GM23338 (cell line): ENCODE measurements around the gene AIM2. TPM values are rescaled to one million over a fixed set of nuclear protein-coding genes. Genes with fewer than 3 reads are reported as not detected.

Source experiments
- ATAC-seq: fragments of 200-7000 bp; cut with Tn5 transposase; 3 replicates; pipeline ENCODE4 v1.9.1; 2020
- DNase-seq: peaks from one replicate; pipeline ENCODE4 v3.0.0-alpha.2; 2015; ENCODE audit warnings: low spot score
- H2AFZ ChIP-seq: fragments of 200-600 bp; sonication (generic); 2 replicates; pipeline ENCODE4 v1.8.0; 2016; ENCODE audit warnings: antibody characterized with exemption, mild to moderate bottlenecking, moderate library complexity
- H3F3A ChIP-seq: fragments of 200-600 bp; sonication (generic); replicated peaks from 2 replicates; pipeline ENCODE4 v1.8.0; 2017; ENCODE audit warnings: antibody characterized with exemption, mixed run types, low read depth
- H3K27ac ChIP-seq: fragments of 200-600 bp; sonication (generic); 2 replicates; pipeline ENCODE4 v1.6.1; 2016; ENCODE audit warnings: low read depth
- H3K27me3 ChIP-seq: fragments of 200-600 bp; sonication (generic); 2 replicates; pipeline ENCODE4 v1.8.0; 2016; ENCODE audit warnings: mild to moderate bottlenecking, mixed run types, moderate library complexity; ENCODE audit not compliant: insufficient read depth
- H3K36me3 ChIP-seq: fragments of 200-600 bp; sonication (generic); 2 replicates; pipeline ENCODE4 v1.8.0; 2016; ENCODE audit warnings: mild to moderate bottlenecking; ENCODE audit not compliant: insufficient read depth
- H3K4me1 ChIP-seq: fragments of 200-600 bp; sonication (generic); 2 replicates; pipeline ENCODE4 v1.8.0; 2016; ENCODE audit warnings: mild to moderate bottlenecking, moderate library complexity; ENCODE audit not compliant: insufficient read depth
- H3K4me2 ChIP-seq: fragments of 200-600 bp; sonication (generic); 2 replicates; pipeline ENCODE4 v1.7.1; 2017; ENCODE audit warnings: mixed run types
- H3K4me3 ChIP-seq: fragments of 200-600 bp; sonication (generic); 2 replicates; pipeline ENCODE4 v1.6.1; 2016; ENCODE audit warnings: mixed run types
- H3K79me2 ChIP-seq: fragments of 200-600 bp; sonication (generic); replicated peaks from 2 replicates; pipeline ENCODE4 v1.8.0; 2017; ENCODE audit warnings: mild to moderate bottlenecking; ENCODE audit not compliant: insufficient read depth
- H3K9me2 ChIP-seq: fragments of 200-600 bp; sonication (generic); 2 replicates; pipeline ENCODE4 v1.8.0; 2017; ENCODE audit not compliant: insufficient read depth
- H4K20me1 ChIP-seq: fragments of 200-600 bp; sonication (generic); replicated peaks from 2 replicates; pipeline ENCODE4 v1.8.0; 2017; ENCODE audit warnings: mild to moderate bottlenecking; ENCODE audit not compliant: insufficient read depth
- H3K27ac Mint-ChIP-seq: 2 replicates; pipeline ENCODE4 v1.8.0; 2020; ENCODE audit warnings: inconsistent platforms, mild to moderate bottlenecking, moderate library complexity, mixed read lengths
- H3K27me3 Mint-ChIP-seq: 3 replicates; pipeline ENCODE4 v1.8.0; 2022; ENCODE audit warnings: low read depth, mild to moderate bottlenecking, moderate library complexity, mixed read lengths, inconsistent platforms; ENCODE audit not compliant: insufficient read depth, poor library complexity
- H3K36me3 Mint-ChIP-seq: 3 replicates; pipeline ENCODE4 v1.8.0; 2021; ENCODE audit warnings: low read depth, mild to moderate bottlenecking, inconsistent platforms, moderate library complexity, mixed read lengths
- H3K4me1 Mint-ChIP-seq: 3 replicates; pipeline ENCODE4 v1.8.0; 2020; ENCODE audit warnings: mild to moderate bottlenecking, inconsistent platforms, mixed read lengths
- H3K4me3 Mint-ChIP-seq: 3 replicates; pipeline ENCODE4 v1.8.0; 2021; ENCODE audit warnings: moderate library complexity, mild to moderate bottlenecking, inconsistent platforms, mixed read lengths
- H3K9me3 Mint-ChIP-seq: 3 replicates; pipeline ENCODE4 v1.8.0; 2020; ENCODE audit warnings: moderate library complexity, mild to moderate bottlenecking, inconsistent platforms, mixed read lengths
- CREB1 ChIP-seq: fragments of 250-450 bp; sonication (Bioruptor Pico); IDR thresholded peaks from 2 replicates; pipeline ENCODE4 v1.5.0; 2020; ENCODE audit warnings: low read depth, mild to moderate bottlenecking, moderate library complexity
- CTCF ChIP-seq, 2 experiments: fragments of 200-600 bp in 1 of 2; sonication (generic) in 1 of 2; conservative IDR thresholded peaks; 2 replicates each; pipeline versions ENCODE4 v1.5.1 to v1.6.1; 2016 to 2017; ENCODE audit warnings: antibody characterized with exemption in 2 of 2, low read depth in 2 of 2, mild to moderate bottlenecking in 2 of 2, moderate library complexity in 1 of 2
- EZH2 ChIP-seq: fragments of 200-600 bp; sonication (generic); IDR thresholded peaks from one replicate; pipeline ENCODE4 v1.8.0; 2017; ENCODE audit warnings: antibody characterized with exemption, mild to moderate bottlenecking, low read depth; ENCODE audit not compliant: unreplicated experiment
- POLR2AphosphoS5 ChIP-seq: IDR thresholded peaks from 2 replicates; pipeline ENCODE4 v1.6.1; 2016; ENCODE audit warnings: antibody characterized with exemption, low read depth
- STAT1 ChIP-seq: IDR thresholded peaks from one replicate; pipeline ENCODE4 v1.6.1; 2016; ENCODE audit warnings: antibody characterized with exemption; ENCODE audit not compliant: unreplicated experiment
- ZNF331 ChIP-seq: fragments of 250-450 bp; sonication (Bioruptor Pico); IDR thresholded peaks from 2 replicates; pipeline ENCODE4 v1.5.0; 2020; ENCODE audit warnings: low read depth, mild to moderate bottlenecking, moderate library complexity
- ZNF462 ChIP-seq: fragments of 250-450 bp; sonication (Bioruptor Pico); IDR thresholded peaks from 2 replicates; pipeline ENCODE4 v1.5.0; 2020; ENCODE audit warnings: mild to moderate bottlenecking, moderate library complexity
- polyA plus RNA-seq: library from polyadenylated mRNA; unstranded; fragments of >200 nt; fragmentation: Nextera tagmentation; extraction: Ambion mirVana; gene quantifications from 2 replicates; pipeline ENCODE4 v1.2.1, GENCODE V29; 2016
- total RNA-seq: library from RNA; depleted of rRNA; stranded (reverse); fragments of >200 nt; shearing (Covaris generic); gene quantifications from 2 replicates; pipeline ENCODE4 v1.2.3, GENCODE V29; 2014

The AIM2 gene
- total and polyA plus RNA-seq, 2 experiments from 2014 or later: 1.5 to 2.5 TPM

GRCh38 chr1:159084152-159084551 is 7.6 kb upstream of the AIM2 start:
- no peaks in the 10 kb centered on the region for H3K4me1 ChIP-seq
- H3K27me3 ChIP-seq: no peaks in the 10 kb centered on the region
- H3K4me1 Mint-ChIP-seq: no peaks in the 10 kb centered on the region
- no peaks in the 10 kb centered on the region for H3K79me2 ChIP-seq
- H3K36me3 ChIP-seq: no peaks in the 10 kb centered on the region
- ATAC-seq: no peak
- TF ChIP-seq EZH2: no peak
- no peak for TF ChIP-seq ZNF462 (CRISPR knock-in tag)
- no peak for TF ChIP-seq ZNF331 (CRISPR knock-in tag)
- TF ChIP-seq STAT1: no peak
- TF ChIP-seq POLR2AphosphoS5: no peak
- no peak for TF ChIP-seq CTCF (conservative IDR thresholded peaks at IDR 0.05; ENCODE audit: low read depth in 2 of 2)
- TF ChIP-seq CREB1: no peak
- H3K9me3 Mint-ChIP-seq: no peaks in the 10 kb centered on the region
- no peaks in the 10 kb centered on the region for H3F3A ChIP-seq
- no peak overlapping the region for H3K4me3 ChIP-seq
- H4K20me1 ChIP-seq: no peaks in the 10 kb centered on the region
- no peak overlapping the region for H2AFZ ChIP-seq
- H3K9me2 ChIP-seq: no peaks in the 10 kb centered on the region
- no peak overlapping the region for H3K4me2 ChIP-seq
- no peak for DNase-seq
- H3K27ac Mint-ChIP-seq: no peak overlapping the region
- no peaks in the 10 kb centered on the region for H3K36me3 Mint-ChIP-seq
- H3K27ac ChIP-seq: no peak overlapping the region
- H3K27me3 Mint-ChIP-seq: no peaks in the 10 kb centered on the region
- no peak overlapping the region for H3K4me3 Mint-ChIP-seq
